Common myeloid progenitor, CD34-positive (primary cell): ENCODE data around the gene APP.
A peak's percentile ranks its signal among the peaks of the same experiment; 100 is the strongest.

Experiments used
- CTCF ChIA-PET: fragments of 350-600 bp; sonication (Branson Sonifier 250); formaldehyde crosslinking; loops from one replicate; lab custom pipeline; 2021; ENCODE audit warnings: antibody characterized with exemption; lab: Charles Lee
- POLR2A ChIA-PET: fragments of 350-600 bp; sonication (Branson Sonifier 250); formaldehyde crosslinking; loops from one replicate; lab custom pipeline; 2021; ENCODE audit warnings: antibody characterized with exemption; lab: Charles Lee
- DNase-seq, 3 donors: peaks; one replicate each; pipeline versions ENCODE4 v3.0.0 to v3.0.0-alpha.2; 2013
- H3K27ac ChIP-seq, 2 experiments: 1 replicate in 1 of 2; 2 replicates in 1 of 2; pipeline ENCODE4 v1.7.0; 2013; ENCODE audit warnings: inconsistent platforms in 2 of 2, low read length in 2 of 2, mild to moderate bottlenecking in 2 of 2, low read depth in 1 of 2, moderate library complexity in 1 of 2; ENCODE audit not compliant: severe bottlenecking in 2 of 2, insufficient read depth in 1 of 2, poor library complexity in 1 of 2
- H3K27me3 ChIP-seq, 5 experiments: replicated peaks in 2 of 5; 1 replicate in 3 of 5; 2 replicates in 2 of 5; pipeline versions ENCODE4 v1.6.1 to v1.7.0; 2013; ENCODE audit warnings: low read length in 4 of 5, mild to moderate bottlenecking in 2 of 5, moderate library complexity in 2 of 5, inconsistent platforms in 1 of 5; ENCODE audit not compliant: insufficient read depth in 5 of 5, control insufficient read depth in 4 of 5
- H3K36me3 ChIP-seq, 4 experiments: 1 replicate in 2 of 4; 2 replicates in 2 of 4; pipeline versions ENCODE4 v1.6.1 to v1.7.0; 2013; ENCODE audit warnings: low read length in 3 of 4, control low read depth in 1 of 4, mild to moderate bottlenecking in 1 of 4; ENCODE audit not compliant: control insufficient read depth in 4 of 4, insufficient read depth in 4 of 4
- H3K4me1 ChIP-seq, 4 experiments: 1 replicate in 3 of 4; 2 replicates in 1 of 4; pipeline versions ENCODE4 v1.6.1 to v1.7.1; 2013; ENCODE audit warnings: low read length in 3 of 4, mild to moderate bottlenecking in 3 of 4, control low read depth in 1 of 4, inconsistent platforms in 1 of 4, moderate library complexity in 1 of 4; ENCODE audit not compliant: control insufficient read depth in 4 of 4, insufficient read depth in 4 of 4; ENCODE audit errors: control extremely low read depth in 1 of 4
- H3K4me3 ChIP-seq, 7 experiments: 1 replicate in 4 of 7; 2 replicates in 3 of 7; pipeline versions ENCODE4 v1.5.1 to v1.7.0; 2013; ENCODE audit warnings: mild to moderate bottlenecking in 7 of 7, low read length in 6 of 7, moderate library complexity in 6 of 7, inconsistent platforms in 2 of 7, low read depth in 2 of 7, control low read depth in 1 of 7; ENCODE audit not compliant: insufficient read depth in 4 of 7, control insufficient read depth in 1 of 7; ENCODE audit errors: extremely low read depth in 1 of 7
- H3K9me3 ChIP-seq, 5 experiments: 1 replicate in 4 of 5; 2 replicates in 1 of 5; pipeline versions ENCODE4 v1.6.1 to v1.7.1; 2013; ENCODE audit warnings: low read length in 4 of 5, mild to moderate bottlenecking in 2 of 5, inconsistent platforms in 1 of 5, low read depth in 1 of 5, moderate library complexity in 1 of 5; ENCODE audit not compliant: control insufficient read depth in 4 of 5, insufficient read depth in 2 of 5; ENCODE audit errors: control extremely low read depth in 1 of 5
- WGBS: methylation state at CpG from one replicate; pipeline ENCODE4 v1.1.5; 2013; ENCODE audit not compliant: insufficient coverage; 5-methylcytosine and 5-hydroxymethylcytosine counted together

The APP gene

GRCh38 chr21:26072666-26073615 is 97.6 kb downstream of the APP start:
- Histone ChIP-seq H3K9me3 (no peaks in the 10 kb centered on the region), H3K4me3 (no peak overlapping the region), H3K36me3 (peaks cover 0 to 6% (median 0%) of the 10 kb centered on the region in 4 experiments), H3K4me1 (peaks cover 5 to 29% (median 18%) of the 10 kb centered on the region in 4 experiments), H3K27me3 (no peaks in the 10 kb centered on the region), H3K27ac (no peak overlapping the region)
- DNase-seq, result no peak
- WGBS, result over 99% methylated on average over 8 of the region's 9 CpGs
- ChIA-PET POLR2A (no interaction called here), CTCF (interaction anchor here (1.3 kb wide), 1 partner anchor 14 kb away, joined by 3 read pairs; no protein-coding TSS in a partner anchor)

GRCh38 chr21:26070822-26071425 is 99.6 kb downstream of the APP start:
- ChIA-PET POLR2A (no interaction called here), CTCF (interaction anchor here (1.6 kb wide), 1 partner anchor 100 kb away, joined by 4 read pairs; the partner anchor contains the start of gene APP)
- no peaks in the 10 kb centered on the region for H3K27me3 ChIP-seq
- H3K4me1 ChIP-seq, result peaks cover 5 to 30% (median 20%) of the 10 kb centered on the region in 4 experiments
- peak overlapping the region in 1 of 2 experiments; percentile 35 for H3K27ac ChIP-seq
- WGBS, result 0% methylated on average over 5 of the region's 8 CpGs
- peak overlapping the region in 5 of 7 experiments; percentile 33 to 63 (median 52) for H3K4me3 ChIP-seq
- peaks cover 0 to 2% (median 0%) of the 10 kb centered on the region in 4 experiments for H3K36me3 ChIP-seq
- H3K9me3 ChIP-seq, result no peaks in the 10 kb centered on the region
- DNase-seq, result peak; percentile 27 to 74 (median 68)

- 86% methylated on average over 1 of the region's 2 CpGs for WGBS
- ChIA-PET CTCF (interaction anchor here (1.3 to 1.6 kb wide), 2 partner anchors 9 to 101 kb away, joined by 3 to 4 read pairs; partner anchors contain the start of gene APP), POLR2A (no interaction called here)
- no peak for DNase-seq
- no peaks in the 10 kb centered on the region for H3K27me3 ChIP-seq
- H3K27ac ChIP-seq, result no peak overlapping the region
- H3K9me3 ChIP-seq, result no peaks in the 10 kb centered on the region
- H3K4me3 ChIP-seq, result no peak overlapping the region
- H3K4me1 ChIP-seq, result peaks cover 5 to 30% (median 20%) of the 10 kb centered on the region in 4 experiments
- H3K36me3 ChIP-seq, result peaks cover 0 to 2% (median 0%) of the 10 kb centered on the region in 4 experiments
Measured at GRCh38 chr21:26070121-26070520, 100.4 kb downstream of the APP start.

GRCh38 chr21:26068776-26069175 is 101.8 kb downstream of the APP start:
- no peaks in the 10 kb centered on the region for H3K9me3 ChIP-seq
- CTCF ChIA-PET, result no interaction called here
- H3K27me3 ChIP-seq, result no peaks in the 10 kb centered on the region
- DNase-seq, result no peak
- WGBS, result 100% methylated on average over 3 of the region's 4 CpGs
- POLR2A ChIA-PET, result no interaction called here
- H3K4me3 ChIP-seq, result no peak overlapping the region
- no peak overlapping the region for H3K27ac ChIP-seq
- peaks cover 5 to 30% (median 20%) of the 10 kb centered on the region in 4 experiments for H3K4me1 ChIP-seq
- peaks cover 0 to 2% (median 0%) of the 10 kb centered on the region in 4 experiments for H3K36me3 ChIP-seq

GRCh38 chr21:26067836-26068594 is 102.6 kb downstream of the APP start:
- POLR2A ChIA-PET, result no interaction called here
- CTCF ChIA-PET, result interaction anchor here (0.6 kb wide), 2 partner anchors 70 to 715 kb away, joined by 3 read pairs; no protein-coding TSS in a partner anchor
- Histone ChIP-seq H3K4me3 (peak overlapping the region in 2 of 7 experiments; percentile 5 to 25), H3K4me1 (peaks cover 5 to 30% (median 18%) of the 10 kb centered on the region in 4 experiments), H3K27me3 (no peaks in the 10 kb centered on the region), H3K9me3 (no peaks in the 10 kb centered on the region), H3K27ac (no peak overlapping the region), H3K36me3 (peaks cover 0 to 2% (median 0%) of the 10 kb centered on the region in 4 experiments)
- 72% methylated on average over 7 of the region's 12 CpGs for WGBS
- peak in 2 of 3 donors; percentile 45 to 48 for DNase-seq

- CTCF ChIA-PET, result no interaction called here
- WGBS, result 100% methylated on average over 2 of the region's 6 CpGs
- Histone ChIP-seq H3K9me3 (no peaks in the 10 kb centered on the region), H3K4me3 (no peak overlapping the region), H3K36me3 (peaks cover 0 to 2% (median 0%) of the 10 kb centered on the region in 4 experiments), H3K27ac (no peak overlapping the region), H3K27me3 (no peaks in the 10 kb centered on the region), H3K4me1 (peaks cover 0 to 11% (median 3%) of the 10 kb centered on the region in 4 experiments)
- DNase-seq, result peak in 1 of 3 donors; percentile 14
- POLR2A ChIA-PET, result no interaction called here
Measured at GRCh38 chr21:26064506-26064905, 106.1 kb downstream of the APP start.
